Fibroblast of mammary gland (primary cell): ENCODE results near the gene D2HGDH.

ENCODE experiments used
- DNase-seq: peaks from one replicate; pipeline ENCODE4 v3.0.0-alpha.2; 2010; ENCODE audit warnings: low read depth
- H3K4me3 ChIP-seq: 2 replicates; pipeline ENCODE4 v1.5.1; 2011; ENCODE audit warnings: low read depth, mild to moderate bottlenecking, low read length, moderate library complexity; ENCODE audit not compliant: control insufficient read depth
- CTCF ChIP-seq: conservative IDR thresholded peaks from 2 replicates; pipeline ENCODE4 v1.5.1; 2011; ENCODE audit warnings: low read depth, low read length, inconsistent platforms; ENCODE audit not compliant: control insufficient read depth, insufficient read depth

Gene D2HGDH

GRCh38 chr2:241695651-241696050, 38.8 kb upstream of the D2HGDH start:
- DNase-seq = peak; percentile 35
- no peak overlapping the region for H3K4me3 ChIP-seq
- no peak for TF ChIP-seq CTCF

GRCh38 chr2:241701149-241701398, 33.4 kb upstream of the D2HGDH start:
- TF ChIP-seq CTCF = peak; percentile 18
- peak overlapping the region; percentile 57 for H3K4me3 ChIP-seq
- peak; percentile 72 for DNase-seq

- peak within 1 kb of the TSS; percentile 76 for H3K4me3 ChIP-seq
- TF ChIP-seq CTCF = no peak
- DNase-seq = peak; percentile 84
Measured at GRCh38 chr2:241701399-241702154, 32.9 kb upstream of the D2HGDH start, which contains the start of gene ING5. ING5 (plus strand) TSS chr2:241702039; CDS start chr2:241702066, 27 bp downstream.

- TF ChIP-seq CTCF = no peak
- peak overlapping the region; percentile 76 for H3K4me3 ChIP-seq
- DNase-seq = peak; percentile 69
Measured at GRCh38 chr2:241702155-241703031, 32.0 kb upstream of the D2HGDH start.

- TF ChIP-seq CTCF = no peak
- peak; percentile 22 for DNase-seq
- H3K4me3 ChIP-seq = peak overlapping the region; percentile 76
Measured at GRCh38 chr2:241703032-241703604, 31.3 kb upstream of the D2HGDH start.

- no peak for TF ChIP-seq CTCF
- DNase-seq = no peak
- no peak overlapping the region for H3K4me3 ChIP-seq
Measured at GRCh38 chr2:241706537-241706936, 27.9 kb upstream of the D2HGDH start.
